ENCODE results near the gene DNMBP.

- TF ChIP-seq CTCF (IDR thresholded peaks at IDR 0.05) (no peak), POLR2A (IDR thresholded peaks at IDR 0.05) (no peak)
Observed at GRCh38 chr10:100007231-100008141, 2.3 kb downstream of the DNMBP start.
